ENCODE results near the gene THSD4.
"Not testable (repeated sequence)": the region's sequence is repeated elsewhere in the genome, so short reads cannot be mapped to it uniquely, and the experiment has no call there.

GRCh38 chr15:71265606-71266005 is 150.3 kb downstream of the THSD4 start:
- TF ChIP-seq YY1 (IDR thresholded peaks at IDR 0.05; ENCODE audit: low read depth, low read length); CTCF (IDR thresholded peaks at IDR 0.05; ENCODE audit: control extremely low read depth in 1 of 3, insufficient read depth in 1 of 3, low read depth in 1 of 3, low read length in 3 of 3); USF2 (IDR thresholded peaks at IDR 0.05; ENCODE audit: low read length); EZH2 (IDR thresholded peaks at IDR 0.05; ENCODE audit: low read depth, low read length, severe bottlenecking); RFX5 (IDR thresholded peaks at IDR 0.05; ENCODE audit: borderline replicate concordance, low read depth, low read length); ATF3 (IDR thresholded peaks at IDR 0.05; ENCODE audit: insufficient read depth, low read depth, low read length); EP300 (IDR thresholded peaks at IDR 0.05; ENCODE audit: borderline replicate concordance in 1 of 2, low read depth in 2 of 2, low read length in 2 of 2); SIRT6 (IDR thresholded peaks at IDR 0.05; ENCODE audit: low read length); CREB1 (IDR thresholded peaks at IDR 0.05); SP1 (IDR thresholded peaks at IDR 0.05; ENCODE audit: low read depth, low read length); SUZ12 (IDR thresholded peaks at IDR 0.05; ENCODE audit: low read length); POLR2A (IDR thresholded peaks at IDR 0.05; ENCODE audit: control extremely low read depth in 1 of 2, low read depth in 2 of 2, low read length in 2 of 2); TAF1 (IDR thresholded peaks at IDR 0.05; ENCODE audit: low read depth, low read length): not testable (repeated sequence)

All from H1 (cell line).